Measurements from ENCODE around the gene LITAF.
A peak's percentile ranks its signal among the peaks of the same experiment; 100 is the strongest.

Gene LITAF

GRCh38 chr16:11586856-11587642 lies at the start of gene LITAF:
Gene LITAF, minus strand, starts transcription at chr16:11586919. Its CDS starts 30,189 bp downstream, at chr16:11556730.
- DNase-seq (ENCODE audit: low spot score), result peak; percentile 16

- DNase-seq (ENCODE audit: low spot score), result no peak
Observed at GRCh38 chr16:11636172-11636721, 49.5 kb upstream of the LITAF start.

- no peak for DNase-seq (ENCODE audit: low spot score)
Observed at GRCh38 chr16:11635679-11636171, 49.0 kb upstream of the LITAF start.

GRCh38 chr16:11635113-11635652 lies 48.5 kb upstream of the LITAF start:
- DNase-seq (ENCODE audit: low spot score), result no peak

GRCh38 chr16:11634312-11634711 lies 47.6 kb upstream of the LITAF start:
- no peak for DNase-seq (ENCODE audit: low spot score)

- DNase-seq (ENCODE audit: low spot score), result no peak
Observed at GRCh38 chr16:11633113-11633512, 46.4 kb upstream of the LITAF start.

- DNase-seq (ENCODE audit: low spot score), result no peak
Observed at GRCh38 chr16:11632455-11632939, 45.8 kb upstream of the LITAF start.

GRCh38 chr16:11631214-11631613 lies 44.5 kb upstream of the LITAF start:
- DNase-seq (ENCODE audit: low spot score), result no peak

- DNase-seq (ENCODE audit: low spot score), result no peak
Observed at GRCh38 chr16:11630768-11631056, 44.0 kb upstream of the LITAF start.

- no peak for DNase-seq (ENCODE audit: low spot score)
Observed at GRCh38 chr16:11630046-11630767, 43.5 kb upstream of the LITAF start.

GRCh38 chr16:11629071-11630030 lies 42.6 kb upstream of the LITAF start:
- DNase-seq (ENCODE audit: low spot score), result no peak

GRCh38 chr16:11627822-11628457 lies 41.2 kb upstream of the LITAF start:
- no peak for DNase-seq (ENCODE audit: low spot score)

GRCh38 chr16:11627292-11627663 lies 40.6 kb upstream of the LITAF start:
- DNase-seq (ENCODE audit: low spot score), result no peak

- no peak for DNase-seq (ENCODE audit: low spot score)
Observed at GRCh38 chr16:11626657-11627291, 40.1 kb upstream of the LITAF start.

GRCh38 chr16:11625769-11626168 lies 39.0 kb upstream of the LITAF start:
- no peak for DNase-seq (ENCODE audit: low spot score)

- DNase-seq (ENCODE audit: low spot score), result no peak
Observed at GRCh38 chr16:11624636-11625607, 38.2 kb upstream of the LITAF start.

GRCh38 chr16:11624205-11624604 lies 37.5 kb upstream of the LITAF start:
- DNase-seq (ENCODE audit: low spot score), result no peak

GRCh38 chr16:11621920-11622651 lies 35.4 kb upstream of the LITAF start:
- no peak for DNase-seq (ENCODE audit: low spot score)

- DNase-seq (ENCODE audit: low spot score), result no peak
Observed at GRCh38 chr16:11621539-11621919, 34.8 kb upstream of the LITAF start.
